Stimulated activated CD4-positive, alpha-beta T cell treated with anti-CD3 and anti-CD28 coated beads, Interleukin-1b, Interleukin-23, amount 100 ng/mL, for 48 hours (primary cell): Measurements from ENCODE around the gene HNRNPU.
A peak's percentile ranks its signal among the peaks of the same experiment; 100 is the strongest.
"Not testable (repeated sequence)": the region's sequence is repeated elsewhere in the genome, so short reads cannot be mapped to it uniquely, and the experiment has no call there.

Experiments
- DNase-seq: peaks from one replicate; pipeline ENCODE4 v3.0.0-alpha.2; 2020

Gene HNRNPU

GRCh38 chr1:244837597-244838258 is 26.6 kb downstream of the HNRNPU start:
- no peak for DNase-seq

DNA sequence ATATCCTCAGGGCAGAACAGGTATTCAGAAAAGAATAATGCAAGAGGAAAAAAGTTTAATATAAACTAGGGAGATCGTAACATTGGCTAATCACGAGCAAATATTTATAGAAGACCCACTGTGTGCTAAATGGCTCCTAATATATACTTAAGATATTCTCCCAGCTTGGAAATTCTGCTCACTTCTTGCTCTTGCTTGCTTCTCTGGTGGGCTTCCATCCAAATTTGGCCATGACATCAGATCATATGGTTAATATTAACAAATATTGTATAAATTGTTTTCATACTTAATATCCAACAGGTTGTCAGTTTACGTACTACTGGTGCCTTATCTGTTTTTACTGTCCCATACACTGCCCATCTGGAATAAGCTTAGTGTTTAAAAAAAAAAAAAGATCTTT is 27.8 kb downstream of the HNRNPU start:
- DNase-seq, result no peak

GRCh38 chr1:244836135-244836521 is 28.2 kb downstream of the HNRNPU start:
- no peak for DNase-seq

- peak; percentile 86 for DNase-seq
Measured at GRCh38 chr1:244835276-244836134, 28.8 kb downstream of the HNRNPU start, which contains the start of gene COX20. TSS of gene COX20 (plus strand) at chr1:244835658. CDS start at chr1:244835715, 57 bp downstream.

- DNase-seq, result peak; percentile 92
Measured at GRCh38 chr1:244834543-244835275, 29.6 kb downstream of the HNRNPU start.

DNA sequence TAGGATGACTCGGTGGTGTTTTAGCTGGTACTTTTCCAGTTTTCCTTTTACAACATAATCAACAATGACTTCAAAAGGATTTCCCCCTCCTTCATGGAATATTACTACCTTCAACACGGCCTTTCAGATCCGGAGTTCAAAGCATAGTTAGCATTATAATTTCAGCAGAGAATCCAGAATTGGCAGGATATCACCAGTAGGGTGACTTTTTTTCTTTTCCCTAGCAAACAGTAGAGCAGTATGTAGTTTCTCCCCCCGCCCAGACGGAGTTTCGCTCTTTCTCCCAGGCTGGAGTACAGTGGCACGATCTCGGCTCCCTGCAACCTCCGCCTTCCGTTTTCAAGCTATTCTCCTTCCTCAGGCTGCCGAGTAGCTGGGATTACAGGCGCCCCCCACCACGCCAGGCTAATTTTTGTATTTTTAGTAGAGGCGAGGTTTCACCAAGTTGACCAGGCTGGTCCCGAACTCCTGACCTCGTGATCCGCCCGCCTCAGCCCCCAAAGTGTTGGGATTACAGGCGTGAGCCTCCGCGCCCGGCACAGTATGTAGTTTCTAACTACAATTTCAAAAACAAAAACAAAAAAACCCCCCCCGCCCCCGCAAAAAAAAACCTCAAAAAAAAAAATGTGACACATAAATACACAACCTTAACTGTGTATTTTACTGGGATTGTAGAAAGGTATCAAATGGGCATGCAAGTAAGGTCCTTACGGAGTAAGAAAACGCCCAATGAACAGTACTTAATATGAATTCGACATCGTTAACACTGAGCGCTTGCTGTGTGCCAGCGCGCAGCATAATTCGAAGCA is 30.4 kb downstream of the HNRNPU start:
- peak; percentile 59 for DNase-seq

DNA sequence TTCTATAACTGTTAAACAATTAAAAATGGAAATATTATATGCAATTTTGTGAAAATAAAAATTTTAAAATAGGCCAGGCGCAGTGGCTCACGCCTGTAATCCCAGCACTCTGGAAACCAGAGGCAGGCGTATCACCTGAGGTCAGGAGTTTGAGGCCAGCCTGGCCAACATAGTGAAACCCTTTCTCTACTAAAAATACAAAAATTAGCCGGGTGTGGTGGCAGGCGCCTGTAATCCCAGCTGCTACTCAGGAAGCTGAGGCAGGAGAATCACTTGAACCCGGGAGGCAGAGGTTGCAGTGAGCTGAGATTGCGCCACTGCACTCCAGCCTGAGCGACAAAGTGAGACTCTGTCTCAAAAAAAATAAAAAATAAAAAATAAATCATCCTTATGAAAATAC is 31.1 kb downstream of the HNRNPU start:
- not testable (repeated sequence) for DNase-seq

- no peak for DNase-seq
Measured at GRCh38 chr1:244830639-244831038, 33.7 kb downstream of the HNRNPU start.

- DNase-seq, result no peak
Measured at GRCh38 chr1:244826712-244827111, 37.6 kb downstream of the HNRNPU start.

- no peak for DNase-seq
Measured at GRCh38 chr1:244822878-244823277, 41.5 kb downstream of the HNRNPU start.

DNA sequence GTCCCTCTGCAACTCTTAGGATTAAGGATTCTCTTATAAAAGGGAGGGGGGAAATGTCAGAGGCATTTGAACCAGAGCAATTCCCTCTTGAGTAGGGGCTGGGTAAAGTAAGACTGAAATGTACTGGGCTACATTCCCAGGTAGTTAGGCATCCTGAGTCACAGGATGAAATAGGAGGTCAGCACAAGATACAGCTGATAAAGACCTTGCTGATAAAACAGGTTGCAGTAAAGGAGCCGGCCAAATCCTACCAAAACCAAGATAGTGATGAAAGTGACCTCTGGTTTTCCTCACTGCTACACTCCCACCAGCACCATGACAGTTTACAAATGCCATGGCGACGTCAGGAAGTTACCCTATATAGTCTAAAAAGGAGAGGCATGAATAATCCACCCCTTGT is 43.2 kb downstream of the HNRNPU start:
- no peak for DNase-seq

DNA sequence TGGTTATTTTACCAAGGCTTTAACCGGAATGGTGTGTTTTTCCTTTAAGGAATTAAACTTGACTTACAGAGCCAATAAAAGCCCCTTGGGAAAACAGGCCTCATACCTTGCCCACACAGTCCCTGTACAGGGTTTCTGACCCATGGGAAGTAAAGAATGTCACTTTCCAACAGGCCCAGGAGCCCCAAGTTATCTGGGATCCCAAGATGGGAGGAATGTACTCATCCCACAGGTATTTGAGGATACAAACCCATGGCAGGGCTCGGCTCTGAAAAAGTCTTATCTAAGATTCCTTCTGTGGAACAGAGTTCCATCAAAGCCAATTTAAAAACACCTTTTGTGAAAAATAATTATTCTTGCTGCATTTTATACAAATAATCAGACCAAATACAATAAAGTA is 44.2 kb downstream of the HNRNPU start:
- no peak for DNase-seq

DNA sequence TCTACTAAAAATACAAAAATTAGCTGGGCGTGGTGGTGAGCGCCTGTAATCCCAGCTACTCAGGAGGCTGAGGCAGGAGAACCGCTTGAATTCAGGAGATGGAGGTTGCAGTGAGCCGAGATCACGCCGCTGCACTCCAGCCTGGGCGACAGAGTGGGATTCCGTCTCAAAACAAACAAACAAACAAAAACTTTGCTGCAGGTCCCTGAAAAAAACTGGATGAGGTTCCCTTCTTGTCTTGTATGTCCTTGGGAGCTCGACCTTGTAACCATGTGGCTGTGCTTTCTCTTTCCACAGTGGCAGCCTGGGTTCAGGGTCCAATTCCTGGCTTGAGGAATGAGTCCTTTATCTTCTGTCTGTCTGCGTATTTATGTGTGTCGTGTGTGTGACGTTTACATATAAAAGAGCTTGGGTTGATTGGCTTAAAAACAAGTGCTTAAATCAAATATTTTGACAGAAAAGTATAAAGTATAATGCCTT is 46.9 kb downstream of the HNRNPU start:
- DNase-seq, result no peak

DNA sequence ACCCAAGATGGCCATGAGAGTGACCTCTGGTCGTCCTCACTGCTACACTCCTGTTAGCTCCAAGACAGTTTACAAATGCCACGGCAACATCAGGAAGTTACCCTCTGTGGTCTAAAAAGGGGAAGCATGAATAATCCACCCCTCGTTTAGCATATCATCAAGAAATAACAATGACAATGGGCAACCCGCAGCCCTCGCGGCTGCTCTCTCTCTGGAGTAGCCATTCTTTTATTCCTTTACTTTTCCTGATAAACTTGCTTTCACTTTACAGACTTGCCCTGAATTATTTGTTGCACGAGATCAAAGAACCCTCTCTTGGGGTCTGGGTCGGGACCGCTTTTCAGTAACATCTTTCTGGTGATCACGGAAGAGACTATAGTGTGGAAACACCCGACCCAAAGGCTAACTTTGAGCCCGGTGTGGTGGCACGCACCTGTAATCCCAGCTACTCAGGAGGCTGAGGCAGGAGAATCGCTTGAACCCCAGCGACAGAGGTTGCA is 48.7 kb downstream of the HNRNPU start:
- DNase-seq, result no peak

GRCh38 chr1:244813327-244813726 is 51.0 kb downstream of the HNRNPU start:
- DNase-seq, result no peak

GRCh38 chr1:244810221-244810620 is 54.1 kb downstream of the HNRNPU start:
- no peak for DNase-seq

DNA sequence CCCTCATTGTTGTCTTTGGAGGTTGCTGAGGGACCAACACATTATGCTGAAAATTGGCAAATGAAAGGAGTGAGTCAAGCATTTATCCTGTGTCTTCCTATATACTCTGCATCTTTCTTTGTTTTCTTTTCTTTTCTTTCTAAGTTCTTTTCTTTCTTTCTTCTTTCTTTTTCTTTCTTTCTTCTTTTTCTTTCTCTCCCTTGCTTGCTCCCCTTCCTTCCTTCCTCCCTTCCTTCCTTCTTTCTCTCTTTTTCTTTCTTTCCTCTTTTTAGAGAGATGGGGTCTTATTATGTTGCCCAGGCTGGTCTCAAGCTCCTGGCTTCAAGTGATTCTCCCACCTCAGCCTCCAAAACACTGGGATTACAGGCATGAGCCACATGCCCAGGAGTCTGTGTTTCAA is 57.2 kb downstream of the HNRNPU start:
- no peak for DNase-seq

DNA sequence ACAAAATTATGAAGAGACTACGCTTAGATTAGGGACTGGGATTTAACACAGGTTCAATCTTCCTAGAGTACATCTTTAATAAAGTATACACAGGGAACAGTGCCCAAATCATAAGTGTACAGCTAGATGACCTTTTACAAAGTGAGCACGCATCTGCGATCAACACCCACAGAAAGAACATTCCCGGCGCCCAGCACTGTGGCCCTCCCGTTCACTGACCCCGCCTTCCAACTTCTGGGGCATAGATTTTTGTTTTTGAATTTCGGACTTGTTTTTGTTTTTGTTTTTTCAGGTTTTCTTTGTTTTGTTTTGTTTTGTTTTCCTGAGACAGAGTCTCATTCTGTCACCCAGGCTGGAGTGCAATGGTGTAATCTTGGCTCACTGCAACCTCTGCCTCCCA is 59.5 kb downstream of the HNRNPU start:
- no peak for DNase-seq

DNA sequence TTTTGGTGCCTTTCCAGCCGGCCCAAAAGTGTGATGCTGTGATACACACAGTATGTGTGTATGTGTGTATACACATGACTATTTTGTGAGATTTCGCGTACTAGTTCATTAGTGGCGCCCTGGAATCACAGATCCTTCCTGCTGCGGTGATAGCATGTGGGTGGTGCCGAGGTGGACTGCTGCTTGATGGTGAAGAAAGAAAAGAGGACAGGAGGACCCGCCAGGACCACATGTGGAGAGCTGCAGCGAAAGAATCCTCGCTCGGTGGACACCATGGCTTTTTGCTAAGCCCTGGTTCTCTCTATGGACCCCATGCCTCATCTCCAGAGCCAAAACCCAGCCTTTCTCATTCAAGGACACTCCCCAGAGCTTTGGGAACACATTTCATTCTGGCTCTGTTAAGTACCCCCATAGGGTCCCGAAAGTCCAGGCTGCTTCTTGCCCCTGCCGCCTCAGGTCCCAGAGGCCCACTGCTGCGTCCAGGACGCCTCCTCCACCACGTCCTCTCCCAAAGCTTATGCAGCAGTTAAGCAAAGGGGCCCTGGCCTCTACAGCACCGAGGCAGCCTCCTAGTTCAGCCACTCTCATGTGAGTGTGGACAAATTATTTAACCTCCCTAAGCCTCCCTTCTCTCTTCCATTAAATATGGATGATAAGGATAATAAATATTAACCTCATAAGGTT is 61.6 kb downstream of the HNRNPU start:
- DNase-seq, result no peak

- DNase-seq, result no peak
Measured at GRCh38 chr1:244802041-244802440, 62.3 kb downstream of the HNRNPU start.

DNA sequence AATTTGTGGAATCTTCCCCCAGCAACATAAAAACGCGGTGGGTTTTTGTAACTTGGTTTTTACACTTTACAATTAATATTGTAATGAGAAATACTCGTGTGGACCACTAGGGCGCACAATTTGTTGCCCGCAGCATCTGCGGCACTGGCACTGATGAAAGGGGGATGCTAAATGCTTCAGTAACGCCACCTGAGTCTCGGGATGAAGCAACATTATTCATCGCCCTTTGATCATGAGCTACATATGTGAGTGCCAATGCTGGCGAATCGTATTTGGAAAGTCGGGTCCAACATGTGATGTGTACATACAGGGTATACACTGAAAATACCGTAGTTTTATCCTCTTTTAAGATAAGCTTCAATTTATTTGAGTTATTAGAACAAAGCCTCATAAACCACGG is 63.1 kb downstream of the HNRNPU start:
- DNase-seq, result peak; percentile 49

- no peak for DNase-seq
Measured at GRCh38 chr1:244800821-244801220, 63.5 kb downstream of the HNRNPU start.
